B cell (primary cell): ENCODE data around the gene SCNN1B.

Experiments used
- EZH2 ChIP-seq: IDR thresholded peaks from 2 replicates; pipeline ENCODE4 v1.6.1; 2012; ENCODE audit warnings: borderline replicate concordance, low read depth, mild to moderate bottlenecking, moderate library complexity, low read length; ENCODE audit not compliant: insufficient read depth, poor library complexity, severe bottlenecking
- TF ChIP-seq, protein P1 (sequence below): fragments of 200-600 bp; IDR thresholded peaks from one replicate; pipeline ENCODE4 v1.8.0; 2022; ENCODE audit warnings: antibody characterized with exemption, mild to moderate bottlenecking

DNA sequence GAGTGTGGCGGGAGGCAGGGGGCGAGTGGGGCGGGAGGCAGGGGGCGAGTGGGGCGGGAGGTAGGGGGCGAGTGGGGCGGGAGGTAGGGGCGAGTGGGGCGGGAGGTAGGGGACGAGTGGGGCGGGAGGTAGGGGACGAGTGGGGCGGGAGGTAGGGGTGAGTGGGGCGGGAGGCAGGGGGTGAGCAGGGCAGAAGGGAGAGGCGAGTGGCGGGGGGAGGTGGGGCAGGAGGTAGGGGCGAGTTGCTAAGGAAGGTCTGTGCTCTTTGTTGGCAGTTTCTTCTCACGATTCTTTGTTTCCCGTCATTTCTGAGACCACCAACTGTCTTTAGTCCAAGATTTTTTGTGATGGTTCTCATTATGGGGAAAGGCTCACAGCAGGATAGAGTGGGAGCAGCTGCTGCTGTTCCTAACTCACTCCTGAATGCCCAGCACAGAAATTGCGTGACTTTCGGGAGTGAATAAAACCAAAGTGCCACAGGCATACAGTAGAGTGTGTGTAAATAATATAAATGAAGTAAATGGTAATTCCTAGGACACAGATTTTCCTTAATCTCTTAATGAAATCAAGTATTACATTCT, 106.2 kb downstream of the SCNN1B start:
- TF ChIP-seq, protein P1, sequence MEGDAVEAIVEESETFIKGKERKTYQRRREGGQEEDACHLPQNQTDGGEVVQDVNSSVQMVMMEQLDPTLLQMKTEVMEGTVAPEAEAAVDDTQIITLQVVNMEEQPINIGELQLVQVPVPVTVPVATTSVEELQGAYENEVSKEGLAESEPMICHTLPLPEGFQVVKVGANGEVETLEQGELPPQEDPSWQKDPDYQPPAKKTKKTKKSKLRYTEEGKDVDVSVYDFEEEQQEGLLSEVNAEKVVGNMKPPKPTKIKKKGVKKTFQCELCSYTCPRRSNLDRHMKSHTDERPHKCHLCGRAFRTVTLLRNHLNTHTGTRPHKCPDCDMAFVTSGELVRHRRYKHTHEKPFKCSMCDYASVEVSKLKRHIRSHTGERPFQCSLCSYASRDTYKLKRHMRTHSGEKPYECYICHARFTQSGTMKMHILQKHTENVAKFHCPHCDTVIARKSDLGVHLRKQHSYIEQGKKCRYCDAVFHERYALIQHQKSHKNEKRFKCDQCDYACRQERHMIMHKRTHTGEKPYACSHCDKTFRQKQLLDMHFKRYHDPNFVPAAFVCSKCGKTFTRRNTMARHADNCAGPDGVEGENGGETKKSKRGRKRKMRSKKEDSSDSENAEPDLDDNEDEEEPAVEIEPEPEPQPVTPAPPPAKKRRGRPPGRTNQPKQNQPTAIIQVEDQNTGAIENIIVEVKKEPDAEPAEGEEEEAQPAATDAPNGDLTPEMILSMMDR, result no peak
- TF ChIP-seq EZH2, result no peak
